ENCODE measurements around the gene OSBPL10. TPM values are rescaled to one million over a fixed set of nuclear protein-coding genes. Genes with fewer than 3 reads are reported as not detected.

Gene OSBPL10
- total and polyA plus RNA-seq, 2 of the 8 experiments (the other 6 are each of a cell fraction or from before 2014, with no cell fraction given), result 26.2 to 86.7 TPM

DNA sequence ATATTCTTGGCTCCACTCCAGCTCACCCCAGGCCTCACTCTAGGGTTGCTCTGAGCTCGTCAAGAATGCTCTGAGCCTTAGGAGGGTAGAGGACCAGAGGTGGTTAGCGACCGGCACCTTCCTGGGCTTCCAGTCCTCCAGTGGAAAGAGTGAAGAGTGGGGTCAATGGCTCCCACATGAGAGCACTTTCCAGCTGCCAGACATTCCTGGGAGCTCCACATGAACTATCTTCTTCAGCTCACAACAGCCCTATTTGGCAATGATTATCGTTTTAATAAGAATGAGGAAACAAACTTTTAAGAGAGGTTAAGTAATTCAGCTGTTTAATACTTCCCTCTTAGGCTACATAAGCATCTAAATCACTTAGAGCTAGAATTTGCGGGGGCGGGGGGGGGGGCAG, 309.1 kb downstream of the OSBPL10 start:
- POLR2A ChIA-PET (ENCODE audit: partially characterized antibody), result no interaction called here
- TF ChIP-seq KDM5A (IDR thresholded peaks at IDR 0.05; ENCODE audit: low read length) (no peak), CEBPB (IDR thresholded peaks at IDR 0.05; ENCODE audit: low read depth, low read length) (no peak), BACH1 (IDR thresholded peaks at IDR 0.05; ENCODE audit: low read length) (no peak), SIRT6 (IDR thresholded peaks at IDR 0.05; ENCODE audit: low read length) (no peak)
- TF ChIP-seq, protein P1, sequence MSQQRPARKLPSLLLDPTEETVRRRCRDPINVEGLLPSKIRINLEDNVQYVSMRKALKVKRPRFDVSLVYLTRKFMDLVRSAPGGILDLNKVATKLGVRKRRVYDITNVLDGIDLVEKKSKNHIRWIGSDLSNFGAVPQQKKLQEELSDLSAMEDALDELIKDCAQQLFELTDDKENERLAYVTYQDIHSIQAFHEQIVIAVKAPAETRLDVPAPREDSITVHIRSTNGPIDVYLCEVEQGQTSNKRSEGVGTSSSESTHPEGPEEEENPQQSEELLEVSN (IDR thresholded peaks at IDR 0.05), result no peak
- H3K56ac ChIP-seq (replicated peaks; ENCODE audit: insufficient read length, low read depth, low read length), result no peak overlapping the region

More for the DNA sequence above, 309.1 kb downstream of the OSBPL10 start:
- DNase-seq (ENCODE audit: low read depth in 1 of 2, low spot score in 2 of 2), result no peak
- Histone ChIP-seq H3K79me1 (ENCODE audit: low read depth, low read length) (no peaks in the 10 kb centered on the region; the same call in 1 of the 2 replicates), H2AFZ (ENCODE audit: low read length) (no peak overlapping the region), H3K23ac (ENCODE audit: insufficient read length) (no peak overlapping the region), H4K20me1 (replicated peaks in 1 of 2; ENCODE audit: control insufficient read depth in 1 of 2, insufficient read depth in 2 of 2, low read length in 2 of 2) (peaks cover 0 to 2% of the 10 kb centered on the region in 2 experiments), H2BK5ac (ENCODE audit: low read depth, low read length) (no peak overlapping the region), H3K4ac (replicated peaks; ENCODE audit: insufficient read length, low read depth, low read length) (no peak overlapping the region), H3K27me3 (replicated peaks in 1 of 4; ENCODE audit: control insufficient read depth in 3 of 4, extremely low read depth in 1 of 4, insufficient read depth in 3 of 4, low read length in 3 of 4) (no peaks in the 10 kb centered on the region), H3K9ac (replicated peaks in 1 of 4; ENCODE audit: extremely low read depth in 1 of 4, low read depth in 3 of 4, low read length in 3 of 4) (no peak overlapping the region), H3K4me3 (ENCODE audit: extremely low read depth in 1 of 4, insufficient read depth in 2 of 4, low read depth in 3 of 4, low read length in 4 of 4) (no peak overlapping the region), H3K23me2 (ENCODE audit: low read depth, low read length) (no peaks in the 10 kb centered on the region), H3K4me1 (replicated peaks in 1 of 4; ENCODE audit: control insufficient read depth in 3 of 4, insufficient read depth in 4 of 4, low read length in 3 of 4) (no peaks in the 10 kb centered on the region), H2AK5ac (ENCODE audit: low read depth, low read length) (no peak overlapping the region), H2BK12ac (ENCODE audit: low read depth, low read length) (no peak overlapping the region), H4K8ac (ENCODE audit: extremely low read depth, insufficient read depth, low read length) (no peak overlapping the region), H3K4me2 (ENCODE audit: insufficient read depth in 1 of 2, low read depth in 2 of 2, low read length in 2 of 2) (no peak overlapping the region), H3K36me3 (ENCODE audit: control insufficient read depth in 2 of 4, insufficient read depth in 4 of 4, low read length in 3 of 4) (peaks cover 0 to 13% (median 4%) of the 10 kb centered on the region in 4 experiments; a peak in 5 of 8 replicates), H4K5ac (ENCODE audit: insufficient read length, low read depth, low read length) (no peak overlapping the region), H4K91ac (replicated peaks; ENCODE audit: insufficient read length, low read length) (no peak overlapping the region), H3K18ac (ENCODE audit: extremely low read depth, low read length) (no peak overlapping the region), H3K14ac (ENCODE audit: insufficient read length) (no peak overlapping the region), H2BK15ac (ENCODE audit: low read length) (no peak overlapping the region), H2BK20ac (ENCODE audit: low read length) (no peak overlapping the region), H3K9me3 (ENCODE audit: insufficient read depth in 2 of 2, low read depth in 1 of 2, low read length in 1 of 2) (no peaks in the 10 kb centered on the region), H3K27ac (ENCODE audit: low read depth, low read length) (no peak overlapping the region), H2BK120ac (replicated peaks; ENCODE audit: low read depth, low read length) (no peak overlapping the region), H3K79me2 (ENCODE audit: control insufficient read depth in 1 of 2, insufficient read depth in 2 of 2, low read length in 2 of 2) (no peaks in the 10 kb centered on the region)
- WGBS, 2 experiments (ENCODE audit: extremely low coverage in 1 of 2, insufficient coverage in 1 of 2, insufficient read length in 1 of 2, insufficient replicate concordance in 2 of 2, low coverage in 1 of 2, low lambda C conversion rate in 2 of 2, missing lambda C conversion rate in 1 of 2), result 90% methylated on average over 4 of the region's 6 CpGs; no CpG with 5 or more reads in 1 of the 2 experiments
- CTCF ChIA-PET (ENCODE audit: partially characterized antibody), result interaction anchor here (0.7 to 2.2 kb wide), 2 partner anchors 10 to 32 kb away, joined by 3 to 4 read pairs; no protein-coding TSS in a partner anchor
- FAIRE-seq, result no peak
